Measurements from ENCODE around the gene CDKN3.
"Not testable (repeated sequence)": the region's sequence is repeated elsewhere in the genome, so short reads cannot be mapped to it uniquely, and the experiment has no call there.

CDKN3 gene

DNA sequence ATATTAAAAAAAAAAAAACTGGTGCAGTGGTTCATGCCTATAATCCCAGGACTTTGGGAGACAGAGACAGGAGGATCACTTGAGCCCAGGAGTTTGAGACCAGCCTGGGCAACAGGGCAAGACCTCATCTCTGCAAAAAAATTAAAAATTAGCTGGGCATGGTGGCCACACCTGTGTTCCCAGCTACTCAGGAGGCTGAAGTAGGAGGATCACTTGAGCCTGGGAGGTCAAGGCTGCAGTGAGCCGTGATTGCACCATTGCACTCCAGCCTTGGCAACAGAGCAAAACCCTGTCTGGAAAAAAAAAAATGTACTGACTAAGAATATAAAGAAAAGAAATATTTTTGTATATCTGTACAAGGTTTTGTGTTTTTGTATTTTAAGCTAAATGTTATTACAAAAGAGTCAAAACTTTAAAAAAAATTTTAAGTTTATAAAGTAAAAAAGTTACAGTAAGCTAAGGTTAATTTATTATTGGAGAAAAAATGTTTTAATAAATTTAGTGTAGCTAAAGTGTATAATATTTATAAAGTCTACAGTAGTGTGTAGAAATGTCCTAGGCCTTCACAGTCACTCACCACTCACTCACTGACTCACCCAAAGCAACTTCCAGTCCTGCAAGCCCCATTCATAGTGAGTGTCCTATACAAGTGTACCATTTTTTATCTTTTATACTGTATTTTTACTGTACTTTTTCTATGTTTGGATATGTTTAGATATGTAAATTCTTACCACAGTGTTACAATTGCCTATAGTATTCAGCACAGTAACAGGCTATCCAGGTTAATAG lies 60.2 kb downstream of the CDKN3 start:
- DNase-seq (ENCODE audit: low read depth), result not testable (repeated sequence)

DNA sequence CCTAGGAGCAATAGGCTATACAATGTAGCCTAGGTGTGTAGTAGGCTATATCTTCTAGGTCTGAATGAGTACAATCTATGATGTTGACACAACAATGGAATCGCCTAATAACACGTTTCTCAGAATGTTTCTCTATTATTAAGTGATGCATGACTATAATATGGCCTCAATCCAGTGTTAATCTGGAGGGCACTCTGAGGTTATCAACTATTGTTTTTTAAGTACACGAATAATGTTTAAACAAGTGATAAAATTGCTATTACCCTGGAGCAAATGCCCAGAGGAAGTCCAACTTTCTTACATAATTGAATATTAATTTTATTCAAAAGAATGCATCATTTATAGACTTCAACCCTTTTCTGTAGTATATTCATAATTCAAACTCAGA lies 60.8 kb downstream of the CDKN3 start:
- no peak for DNase-seq (ENCODE audit: low read depth)

DNA sequence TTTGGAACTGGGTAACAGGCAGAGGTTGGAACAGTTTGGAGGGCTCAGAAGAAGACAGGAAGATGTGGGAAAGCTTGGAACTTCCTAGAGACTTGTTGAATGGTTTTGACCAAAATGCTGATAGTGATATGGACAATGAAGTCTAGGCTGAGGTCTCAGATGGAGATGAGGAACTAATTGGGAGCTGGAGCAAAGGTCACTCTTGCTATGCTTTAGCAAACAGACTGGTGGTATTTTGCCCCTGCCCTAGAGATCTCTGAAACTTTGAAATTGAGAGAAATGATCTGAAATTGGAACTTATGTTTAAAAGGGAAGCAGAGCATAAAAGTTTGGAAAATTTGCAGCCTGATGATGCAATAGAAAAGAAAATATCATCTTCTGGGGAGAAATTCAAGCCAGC lies 61.7 kb downstream of the CDKN3 start:
- DNase-seq (ENCODE audit: low read depth), result not testable (repeated sequence)

DNA sequence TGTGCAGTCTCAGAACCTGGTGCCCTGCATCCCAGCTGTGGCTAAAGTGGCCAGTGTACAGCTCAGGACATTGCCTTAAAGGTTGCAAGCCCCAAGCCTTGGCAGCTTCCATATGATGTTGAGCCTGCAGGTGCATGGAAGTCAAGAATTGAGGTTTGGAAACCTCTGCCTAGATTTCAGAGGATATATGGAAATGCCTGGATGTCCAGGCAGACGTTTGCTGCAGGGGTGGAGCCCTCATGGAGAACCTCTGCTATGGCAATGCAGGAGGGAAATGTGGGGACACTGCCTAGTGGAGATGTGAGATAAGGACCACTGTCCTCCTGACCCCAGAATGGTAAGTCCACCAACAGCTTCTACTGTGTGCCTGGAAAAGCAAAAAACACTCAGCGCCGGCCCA lies 62.3 kb downstream of the CDKN3 start:
- DNase-seq (ENCODE audit: low read depth), result no peak

DNA sequence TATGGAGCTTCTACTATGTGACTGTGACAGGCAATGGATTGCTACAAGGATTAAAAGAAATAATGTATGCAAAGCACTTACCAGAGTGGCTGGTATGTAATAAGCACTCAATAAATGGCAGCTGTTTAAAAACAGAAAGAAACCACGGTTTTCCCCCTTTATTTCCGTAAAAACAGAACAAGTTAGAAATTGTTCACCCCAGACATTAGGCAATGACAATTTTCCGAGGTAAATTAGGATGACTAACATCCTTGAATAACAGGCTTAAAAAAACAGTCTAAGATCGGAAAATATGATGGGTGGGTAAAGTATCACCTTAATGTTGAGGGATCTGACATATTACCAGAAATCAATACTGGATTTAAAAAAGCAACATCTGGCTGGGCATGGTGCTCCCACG lies 65.2 kb downstream of the CDKN3 start:
- no peak for DNase-seq (ENCODE audit: low read depth)

DNA sequence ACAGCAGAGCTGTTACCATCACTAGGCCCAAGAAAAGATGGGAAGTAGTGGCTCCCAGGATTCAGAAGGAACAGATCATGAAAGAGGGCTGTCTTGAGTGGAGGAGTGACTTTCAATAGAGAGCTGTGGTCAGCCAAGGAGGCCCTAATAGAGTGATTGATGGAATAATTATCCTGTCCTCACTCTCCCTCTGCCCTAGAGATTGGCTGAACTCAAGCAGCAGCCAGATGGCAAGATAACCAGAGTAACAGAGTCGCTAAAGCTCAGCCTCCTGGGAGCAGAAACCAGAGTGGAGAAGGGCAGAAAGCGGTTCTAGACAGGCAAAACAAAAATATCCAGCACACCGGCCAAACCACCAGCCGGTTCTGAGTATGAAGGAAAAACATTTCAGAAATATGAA lies 68.8 kb downstream of the CDKN3 start:
- DNase-seq (ENCODE audit: low read depth), result no peak

DNA sequence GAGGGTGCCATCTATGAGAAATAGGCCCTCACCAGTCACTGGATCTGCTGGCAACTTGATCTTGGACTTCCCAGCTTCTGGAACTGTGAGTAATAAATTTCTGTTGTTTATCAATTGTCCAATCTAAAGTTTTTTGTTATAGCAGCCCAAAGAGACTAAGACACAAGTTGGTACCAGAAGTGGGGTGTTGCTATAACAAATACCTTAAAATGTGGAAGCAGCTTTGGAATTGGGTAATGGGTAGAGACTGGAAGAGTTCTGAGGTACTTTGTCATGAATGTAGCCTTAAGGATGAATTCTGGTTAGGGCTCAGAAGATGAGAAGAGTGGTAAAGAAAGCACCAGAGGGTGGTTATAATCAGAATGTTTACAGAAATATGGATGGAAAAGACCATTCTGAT lies 70.5 kb downstream of the CDKN3 start:
- no peak for DNase-seq (ENCODE audit: low read depth)

Measured in activated gamma-delta T cell treated with anti-CD3 and anti-CD28 coated beads, Interleukin-2, amount 50 U/mL, for 16 hours (primary cell).